A549 (cell line): ENCODE results near the gene TMTC2.

ENCODE experiments used
- EP300 ChIP-seq, 2 experiments: fragments of >200 bp; sonication (Bioruptor Twin); formaldehyde crosslinking; IDR thresholded peaks; 2 replicates in 1 of 2; 3 replicates in 1 of 2; pipeline ENCODE4 v1.6.1; 2016 to 2017
- ESRRA ChIP-seq: fragments of 150-350 bp; IDR thresholded peaks from 2 replicates; pipeline ENCODE4 v1.6.1; 2014; ENCODE audit warnings: mild to moderate bottlenecking, low read length, borderline replicate concordance
- JUN ChIP-seq, 2 experiments: fragments of >200 bp; sonication (Bioruptor Twin); formaldehyde crosslinking; IDR thresholded peaks; 2 replicates in 1 of 2; 3 replicates in 1 of 2; pipeline ENCODE4 v1.6.1; 2016 to 2017
- MAFK ChIP-seq: fragments of 450-650 bp; IDR thresholded peaks from 2 replicates; pipeline ENCODE4 v1.6.1; 2014; ENCODE audit not compliant: partially characterized antibody
- MYC ChIP-seq: IDR thresholded peaks from 2 replicates; pipeline ENCODE4 v1.6.1; 2012; ENCODE audit warnings: mild to moderate bottlenecking, inconsistent platforms, low read length, improper control_type of control experiment, borderline replicate concordance
- NR3C1 ChIP-seq: fragments of >200 bp; sonication (Bioruptor Twin); formaldehyde crosslinking; IDR thresholded peaks from 3 replicates; pipeline ENCODE4 v1.6.1; 2017
- POLR2A ChIP-seq: IDR thresholded peaks from 2 replicates; pipeline ENCODE4 v1.6.1; 2012; ENCODE audit warnings: mild to moderate bottlenecking, low read length
- RFX5 ChIP-seq: fragments of 450-650 bp; IDR thresholded peaks from 2 replicates; pipeline ENCODE4 v1.7.1; 2014; ENCODE audit warnings: antibody characterized with exemption, mild to moderate bottlenecking, moderate library complexity
- ZSCAN20 ChIP-seq: fragments of 250-450 bp; sonication (Bioruptor Pico); IDR thresholded peaks from 2 replicates; pipeline ENCODE4 v1.8.0; 2022; ENCODE audit warnings: mild to moderate bottlenecking, moderate library complexity
- TF ChIP-seq, protein P1 (sequence below): fragments of >200 bp; sonication (Bioruptor Twin); formaldehyde crosslinking; IDR thresholded peaks from 3 replicates; pipeline ENCODE4 v1.5.1; 2016
- TF ChIP-seq, protein P2 (sequence below): IDR thresholded peaks from 2 replicates; pipeline ENCODE4 v1.6.1; 2012
- TF ChIP-seq, protein P3 (sequence below): IDR thresholded peaks from 2 replicates; pipeline ENCODE4 v1.6.1; 2012; ENCODE audit warnings: low read depth, borderline replicate concordance
- TF ChIP-seq, protein P4 (sequence below): fragments of 200-600 bp; sonication (generic); IDR thresholded peaks from 2 replicates; pipeline ENCODE4 v1.6.1; 2016; ENCODE audit warnings: antibody characterized with exemption, mild to moderate bottlenecking, moderate library complexity

DNA sequence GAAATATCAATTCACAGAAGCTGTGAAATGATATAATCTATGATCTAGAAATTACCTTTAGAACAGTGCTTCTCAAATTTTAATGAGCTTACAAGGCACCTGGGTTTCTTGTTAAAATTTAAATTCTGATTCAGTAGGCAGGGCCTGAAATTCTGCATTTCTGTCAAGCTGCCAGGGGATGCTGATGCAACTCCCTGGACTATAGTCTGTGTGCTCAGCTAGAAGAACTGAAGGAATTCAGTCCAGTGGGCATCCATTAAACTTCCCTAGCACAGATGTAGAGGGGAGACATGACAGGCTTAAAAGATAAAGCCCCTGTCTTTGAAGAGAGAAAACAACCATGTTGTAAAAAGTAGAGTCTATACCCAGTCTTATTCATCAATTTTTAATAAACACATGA lies 441.8 kb downstream of the TMTC2 start:
- TF ChIP-seq JUN (IDR thresholded peaks at IDR 0.05) = no peak
- TF ChIP-seq, protein P1, sequence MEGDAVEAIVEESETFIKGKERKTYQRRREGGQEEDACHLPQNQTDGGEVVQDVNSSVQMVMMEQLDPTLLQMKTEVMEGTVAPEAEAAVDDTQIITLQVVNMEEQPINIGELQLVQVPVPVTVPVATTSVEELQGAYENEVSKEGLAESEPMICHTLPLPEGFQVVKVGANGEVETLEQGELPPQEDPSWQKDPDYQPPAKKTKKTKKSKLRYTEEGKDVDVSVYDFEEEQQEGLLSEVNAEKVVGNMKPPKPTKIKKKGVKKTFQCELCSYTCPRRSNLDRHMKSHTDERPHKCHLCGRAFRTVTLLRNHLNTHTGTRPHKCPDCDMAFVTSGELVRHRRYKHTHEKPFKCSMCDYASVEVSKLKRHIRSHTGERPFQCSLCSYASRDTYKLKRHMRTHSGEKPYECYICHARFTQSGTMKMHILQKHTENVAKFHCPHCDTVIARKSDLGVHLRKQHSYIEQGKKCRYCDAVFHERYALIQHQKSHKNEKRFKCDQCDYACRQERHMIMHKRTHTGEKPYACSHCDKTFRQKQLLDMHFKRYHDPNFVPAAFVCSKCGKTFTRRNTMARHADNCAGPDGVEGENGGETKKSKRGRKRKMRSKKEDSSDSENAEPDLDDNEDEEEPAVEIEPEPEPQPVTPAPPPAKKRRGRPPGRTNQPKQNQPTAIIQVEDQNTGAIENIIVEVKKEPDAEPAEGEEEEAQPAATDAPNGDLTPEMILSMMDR = no peak
- TF ChIP-seq MAFK = no peak
- no peak for TF ChIP-seq ZSCAN20 (CRISPR knock-in tag)
- no peak for TF ChIP-seq RFX5
- TF ChIP-seq, protein P2, sequence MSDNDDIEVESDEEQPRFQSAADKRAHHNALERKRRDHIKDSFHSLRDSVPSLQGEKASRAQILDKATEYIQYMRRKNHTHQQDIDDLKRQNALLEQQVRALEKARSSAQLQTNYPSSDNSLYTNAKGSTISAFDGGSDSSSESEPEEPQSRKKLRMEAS = no peak
- TF ChIP-seq, protein P3, sequence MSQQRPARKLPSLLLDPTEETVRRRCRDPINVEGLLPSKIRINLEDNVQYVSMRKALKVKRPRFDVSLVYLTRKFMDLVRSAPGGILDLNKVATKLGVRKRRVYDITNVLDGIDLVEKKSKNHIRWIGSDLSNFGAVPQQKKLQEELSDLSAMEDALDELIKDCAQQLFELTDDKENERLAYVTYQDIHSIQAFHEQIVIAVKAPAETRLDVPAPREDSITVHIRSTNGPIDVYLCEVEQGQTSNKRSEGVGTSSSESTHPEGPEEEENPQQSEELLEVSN = no peak
- TF ChIP-seq ESRRA = no peak
- no peak for TF ChIP-seq EP300 (IDR thresholded peaks at IDR 0.05)
- TF ChIP-seq, protein P4, sequence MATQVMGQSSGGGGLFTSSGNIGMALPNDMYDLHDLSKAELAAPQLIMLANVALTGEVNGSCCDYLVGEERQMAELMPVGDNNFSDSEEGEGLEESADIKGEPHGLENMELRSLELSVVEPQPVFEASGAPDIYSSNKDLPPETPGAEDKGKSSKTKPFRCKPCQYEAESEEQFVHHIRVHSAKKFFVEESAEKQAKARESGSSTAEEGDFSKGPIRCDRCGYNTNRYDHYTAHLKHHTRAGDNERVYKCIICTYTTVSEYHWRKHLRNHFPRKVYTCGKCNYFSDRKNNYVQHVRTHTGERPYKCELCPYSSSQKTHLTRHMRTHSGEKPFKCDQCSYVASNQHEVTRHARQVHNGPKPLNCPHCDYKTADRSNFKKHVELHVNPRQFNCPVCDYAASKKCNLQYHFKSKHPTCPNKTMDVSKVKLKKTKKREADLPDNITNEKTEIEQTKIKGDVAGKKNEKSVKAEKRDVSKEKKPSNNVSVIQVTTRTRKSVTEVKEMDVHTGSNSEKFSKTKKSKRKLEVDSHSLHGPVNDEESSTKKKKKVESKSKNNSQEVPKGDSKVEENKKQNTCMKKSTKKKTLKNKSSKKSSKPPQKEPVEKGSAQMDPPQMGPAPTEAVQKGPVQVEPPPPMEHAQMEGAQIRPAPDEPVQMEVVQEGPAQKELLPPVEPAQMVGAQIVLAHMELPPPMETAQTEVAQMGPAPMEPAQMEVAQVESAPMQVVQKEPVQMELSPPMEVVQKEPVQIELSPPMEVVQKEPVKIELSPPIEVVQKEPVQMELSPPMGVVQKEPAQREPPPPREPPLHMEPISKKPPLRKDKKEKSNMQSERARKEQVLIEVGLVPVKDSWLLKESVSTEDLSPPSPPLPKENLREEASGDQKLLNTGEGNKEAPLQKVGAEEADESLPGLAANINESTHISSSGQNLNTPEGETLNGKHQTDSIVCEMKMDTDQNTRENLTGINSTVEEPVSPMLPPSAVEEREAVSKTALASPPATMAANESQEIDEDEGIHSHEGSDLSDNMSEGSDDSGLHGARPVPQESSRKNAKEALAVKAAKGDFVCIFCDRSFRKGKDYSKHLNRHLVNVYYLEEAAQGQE = no peak
- no peak for TF ChIP-seq MYC
- no peak for TF ChIP-seq POLR2A
- TF ChIP-seq NR3C1 = no peak
